ENCODE measurements around the gene LIN54. TPM values are rescaled to one million over a fixed set of nuclear protein-coding genes. Genes with fewer than 3 reads are reported as not detected.
"Not testable (repeated sequence)": the region's sequence is repeated elsewhere in the genome, so short reads cannot be mapped to it uniquely, and the experiment has no call there.

The LIN54 gene
- total and polyA plus RNA-seq, 7 donors = 4.6 to 10.0 (median 6.5) TPM

GRCh38 chr4:82988323-82988832 lies 22.2 kb downstream of the LIN54 start:
- peaks cover 0 to 9% (median 0%) of the 10 kb centered on the region in 4 donors for H3K4me1 ChIP-seq
- no peaks in the 10 kb centered on the region for H3K9me3 ChIP-seq
- H3K4me3 ChIP-seq = no peak overlapping the region
- H3K36me3 ChIP-seq = peaks cover 0 to 7% (median 0%) of the 10 kb centered on the region in 4 donors
- H3K27ac ChIP-seq = no peak overlapping the region
- no peaks in the 10 kb centered on the region for H3K27me3 ChIP-seq
- 87 to 89% methylated on average over 2 of the region's 2 CpGs for WGBS, 2 donors
- DNase-seq = no peak
- TF ChIP-seq POLR2AphosphoS5 (IDR thresholded peaks at IDR 0.05) = no peak
- no peak for TF ChIP-seq EP300 (IDR thresholded peaks at IDR 0.05)
- TF ChIP-seq CTCF (IDR thresholded peaks at IDR 0.05) = no peak
- no peak for TF ChIP-seq POLR2A (IDR thresholded peaks at IDR 0.05)
- intact Hi-C loops (cut with DNase I) = no loop called here

GRCh38 chr4:82987519-82987918 lies 23.1 kb downstream of the LIN54 start:
- H3K36me3 ChIP-seq; H3K9me3 ChIP-seq; intact Hi-C loops (cut with DNase I): not testable (repeated sequence)

GRCh38 chr4:82984459-82984858 lies 26.2 kb downstream of the LIN54 start:
- Histone ChIP-seq H3K4me3 (no peak overlapping the region), H3K4me1 (peaks cover 0 to 4% (median 0%) of the 10 kb centered on the region in 4 donors), H3K36me3 (peaks cover 0 to 7% (median 0%) of the 10 kb centered on the region in 4 donors), H3K27me3 (no peaks in the 10 kb centered on the region), H3K9me3 (no peaks in the 10 kb centered on the region), H3K27ac (no peak overlapping the region)
- intact Hi-C loops (cut with DNase I) = no loop called here
- TF ChIP-seq POLR2AphosphoS5 (IDR thresholded peaks at IDR 0.05) (no peak), EP300 (IDR thresholded peaks at IDR 0.05) (no peak), POLR2A (IDR thresholded peaks at IDR 0.05) (no peak), CTCF (IDR thresholded peaks at IDR 0.05) (no peak)
- DNase-seq = no peak
- 91 to 96% methylated on average over 4 of the region's 4 CpGs for WGBS, 2 donors

More at GRCh38 chr4:82987519-82987918, 23.1 kb downstream of the LIN54 start:
- not testable (repeated sequence) for H3K4me3 ChIP-seq, H3K27ac ChIP-seq, H3K27me3 ChIP-seq, DNase-seq, H3K4me1 ChIP-seq

- Histone ChIP-seq H3K27me3 (no peaks in the 10 kb centered on the region), H3K4me1 (no peaks in the 10 kb centered on the region), H3K9me3 (no peaks in the 10 kb centered on the region), H3K4me3 (no peak overlapping the region), H3K36me3 (peaks cover 0 to 7% (median 0%) of the 10 kb centered on the region in 4 donors), H3K27ac (no peak overlapping the region)
- TF ChIP-seq POLR2A (IDR thresholded peaks at IDR 0.05) = no peak
- no peak for TF ChIP-seq EP300 (IDR thresholded peaks at IDR 0.05)
- no peak for TF ChIP-seq POLR2AphosphoS5 (IDR thresholded peaks at IDR 0.05)
- TF ChIP-seq CTCF (IDR thresholded peaks at IDR 0.05) = no peak
- 95 to 97% methylated on average over 3 of the region's 3 CpGs for WGBS, 2 donors
- DNase-seq = no peak
- intact Hi-C loops (cut with DNase I) = no loop called here
Measured at GRCh38 chr4:82983444-82983843, 27.2 kb downstream of the LIN54 start.

- TF ChIP-seq EP300 (IDR thresholded peaks at IDR 0.05) (no peak), POLR2AphosphoS5 (IDR thresholded peaks at IDR 0.05) (no peak), CTCF (IDR thresholded peaks at IDR 0.05) (no peak), POLR2A (IDR thresholded peaks at IDR 0.05) (no peak)
- H3K4me1 ChIP-seq = no peaks in the 10 kb centered on the region
- H3K4me3 ChIP-seq = no peak overlapping the region
- no peaks in the 10 kb centered on the region for H3K9me3 ChIP-seq
- intact Hi-C loops (cut with DNase I) = no loop called here
- H3K36me3 ChIP-seq = peaks cover 0 to 7% (median 0%) of the 10 kb centered on the region in 4 donors
- H3K27me3 ChIP-seq = no peaks in the 10 kb centered on the region
- DNase-seq = no peak
- H3K27ac ChIP-seq = no peak overlapping the region
- 24 to 65% methylated on average over 1 of the region's 1 CpG for WGBS, 2 donors
Measured at GRCh38 chr4:82981138-82981537, 29.5 kb downstream of the LIN54 start.

All from sigmoid colon (tissue), 7 donors.